Measurements from ENCODE around the gene TEKT5. TPM values are rescaled to one million over a fixed set of nuclear protein-coding genes. Genes with fewer than 3 reads are reported as not detected.

Gene TEKT5
- total RNA-seq, 3 donors from 2014 or later = not detected

- Histone ChIP-seq H3K36me3 (no peaks in the 10 kb centered on the region), H3K4me3 (no peak overlapping the region), H3K27me3 (no peaks in the 10 kb centered on the region), H3K4me1 (no peaks in the 10 kb centered on the region), H3K27ac (no peak overlapping the region), H3K9me3 (peaks cover 0 to 3% of the 10 kb centered on the region in 2 donors)
- DNase-seq (ENCODE audit: low spot score in 2 of 2) = no peak
- intact Hi-C loops (cut with DNase I; ENCODE audit: low total_unique reads) = no loop called here
- TF ChIP-seq POLR2A (IDR thresholded peaks at IDR 0.05) (no peak), POLR2AphosphoS5 (IDR thresholded peaks at IDR 0.05) (no peak), CTCF (IDR thresholded peaks at IDR 0.05) (no peak)
These were observed 424 bp downstream of the TEKT5 start for GRCh38 chr16:10694306-10694705.

GRCh38 chr16:10693889-10694288, 841 bp downstream of the TEKT5 start:
- no peaks in the 10 kb centered on the region for H3K27me3 ChIP-seq
- DNase-seq (ENCODE audit: low spot score in 2 of 2) = no peak
- intact Hi-C loops (cut with DNase I; ENCODE audit: low total_unique reads) = no loop called here

GRCh38 chr16:10692470-10692869, 2.3 kb downstream of the TEKT5 start:
- Histone ChIP-seq H3K27me3 (no peaks in the 10 kb centered on the region), H3K36me3 (no peaks in the 10 kb centered on the region), H3K4me1 (no peaks in the 10 kb centered on the region), H3K4me3 (no peak overlapping the region), H3K9me3 (peaks cover 0 to 3% of the 10 kb centered on the region in 2 donors), H3K27ac (no peak overlapping the region)
- TF ChIP-seq POLR2A (IDR thresholded peaks at IDR 0.05) (no peak), CTCF (IDR thresholded peaks at IDR 0.05) (no peak), POLR2AphosphoS5 (IDR thresholded peaks at IDR 0.05) (no peak)
- intact Hi-C loops (cut with DNase I; ENCODE audit: low total_unique reads) = no loop called here
- DNase-seq (ENCODE audit: low spot score in 2 of 2) = no peak

More at GRCh38 chr16:10693889-10694288, 841 bp downstream of the TEKT5 start:
- Histone ChIP-seq H3K4me1 (no peaks in the 10 kb centered on the region), H3K27ac (no peak overlapping the region), H3K4me3 (no peak overlapping the region), H3K36me3 (no peaks in the 10 kb centered on the region), H3K9me3 (peaks cover 0 to 3% of the 10 kb centered on the region in 2 donors)
- TF ChIP-seq POLR2A (IDR thresholded peaks at IDR 0.05) (no peak), POLR2AphosphoS5 (IDR thresholded peaks at IDR 0.05) (no peak)

GRCh38 chr16:10688726-10689125, 6.0 kb downstream of the TEKT5 start:
- DNase-seq (ENCODE audit: low spot score in 2 of 2) = no peak
- no peaks in the 10 kb centered on the region for H3K4me1 ChIP-seq
- H3K27ac ChIP-seq = no peak overlapping the region
- H3K4me3 ChIP-seq = no peak overlapping the region
- H3K36me3 ChIP-seq = no peaks in the 10 kb centered on the region
- peaks cover 0 to 3% of the 10 kb centered on the region in 2 donors for H3K9me3 ChIP-seq
- no peaks in the 10 kb centered on the region for H3K27me3 ChIP-seq
- intact Hi-C loops (cut with DNase I; ENCODE audit: low total_unique reads) = no loop called here
- TF ChIP-seq POLR2AphosphoS5 (IDR thresholded peaks at IDR 0.05) (no peak), POLR2A (IDR thresholded peaks at IDR 0.05) (no peak), CTCF (IDR thresholded peaks at IDR 0.05) (no peak)

- peak in 1 of 2 donors; percentile 30 for DNase-seq (ENCODE audit: low spot score in 2 of 2)
- Histone ChIP-seq H3K4me1 (no peaks in the 10 kb centered on the region), H3K27me3 (no peaks in the 10 kb centered on the region), H3K4me3 (no peak overlapping the region), H3K36me3 (no peaks in the 10 kb centered on the region), H3K9me3 (peaks cover 0 to 3% of the 10 kb centered on the region in 2 donors), H3K27ac (no peak overlapping the region)
- TF ChIP-seq CTCF (IDR thresholded peaks at IDR 0.05) = no peak
- TF ChIP-seq POLR2A (IDR thresholded peaks at IDR 0.05) = no peak
- no peak for TF ChIP-seq POLR2AphosphoS5 (IDR thresholded peaks at IDR 0.05)
- intact Hi-C loops (cut with DNase I; ENCODE audit: low total_unique reads) = no loop called here
These were observed 6.4 kb downstream of the TEKT5 start for GRCh38 chr16:10688291-10688690.

GRCh38 chr16:10685709-10686108, 9.0 kb downstream of the TEKT5 start:
- Histone ChIP-seq H3K27ac (no peak overlapping the region), H3K9me3 (no peaks in the 10 kb centered on the region), H3K4me1 (no peaks in the 10 kb centered on the region), H3K27me3 (no peaks in the 10 kb centered on the region), H3K36me3 (no peaks in the 10 kb centered on the region), H3K4me3 (no peak overlapping the region)
- TF ChIP-seq POLR2AphosphoS5 (IDR thresholded peaks at IDR 0.05) (no peak), POLR2A (IDR thresholded peaks at IDR 0.05) (no peak), CTCF (IDR thresholded peaks at IDR 0.05) (no peak)
- no peak for DNase-seq (ENCODE audit: low spot score in 2 of 2)
- intact Hi-C loops (cut with DNase I; ENCODE audit: low total_unique reads) = no loop called here

Measured in breast epithelium (tissue), 4 donors.